AG10803 (cell line): Measurements from ENCODE around the gene CTDSP2.

ENCODE experiments used
- DNase-seq: peaks from one replicate; pipeline ENCODE4 v3.0.0; 2010; ENCODE audit warnings: low read depth
- H3K4me3 ChIP-seq: 2 replicates; pipeline ENCODE4 v1.5.1; 2011; ENCODE audit warnings: mild to moderate bottlenecking, low read length, control low read depth
- TF ChIP-seq, protein P1 (sequence below): conservative IDR thresholded peaks from 2 replicates; pipeline ENCODE4 v1.5.1; 2011; ENCODE audit warnings: mild to moderate bottlenecking, low read length, control low read depth, inconsistent platforms

CTDSP2 gene

GRCh38 chr12:57800965-57801364 lies 45.6 kb downstream of the CTDSP2 start:
- H3K4me3 ChIP-seq: no peak overlapping the region
- TF ChIP-seq, protein P1, sequence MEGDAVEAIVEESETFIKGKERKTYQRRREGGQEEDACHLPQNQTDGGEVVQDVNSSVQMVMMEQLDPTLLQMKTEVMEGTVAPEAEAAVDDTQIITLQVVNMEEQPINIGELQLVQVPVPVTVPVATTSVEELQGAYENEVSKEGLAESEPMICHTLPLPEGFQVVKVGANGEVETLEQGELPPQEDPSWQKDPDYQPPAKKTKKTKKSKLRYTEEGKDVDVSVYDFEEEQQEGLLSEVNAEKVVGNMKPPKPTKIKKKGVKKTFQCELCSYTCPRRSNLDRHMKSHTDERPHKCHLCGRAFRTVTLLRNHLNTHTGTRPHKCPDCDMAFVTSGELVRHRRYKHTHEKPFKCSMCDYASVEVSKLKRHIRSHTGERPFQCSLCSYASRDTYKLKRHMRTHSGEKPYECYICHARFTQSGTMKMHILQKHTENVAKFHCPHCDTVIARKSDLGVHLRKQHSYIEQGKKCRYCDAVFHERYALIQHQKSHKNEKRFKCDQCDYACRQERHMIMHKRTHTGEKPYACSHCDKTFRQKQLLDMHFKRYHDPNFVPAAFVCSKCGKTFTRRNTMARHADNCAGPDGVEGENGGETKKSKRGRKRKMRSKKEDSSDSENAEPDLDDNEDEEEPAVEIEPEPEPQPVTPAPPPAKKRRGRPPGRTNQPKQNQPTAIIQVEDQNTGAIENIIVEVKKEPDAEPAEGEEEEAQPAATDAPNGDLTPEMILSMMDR: no peak
- DNase-seq: no peak

DNA sequence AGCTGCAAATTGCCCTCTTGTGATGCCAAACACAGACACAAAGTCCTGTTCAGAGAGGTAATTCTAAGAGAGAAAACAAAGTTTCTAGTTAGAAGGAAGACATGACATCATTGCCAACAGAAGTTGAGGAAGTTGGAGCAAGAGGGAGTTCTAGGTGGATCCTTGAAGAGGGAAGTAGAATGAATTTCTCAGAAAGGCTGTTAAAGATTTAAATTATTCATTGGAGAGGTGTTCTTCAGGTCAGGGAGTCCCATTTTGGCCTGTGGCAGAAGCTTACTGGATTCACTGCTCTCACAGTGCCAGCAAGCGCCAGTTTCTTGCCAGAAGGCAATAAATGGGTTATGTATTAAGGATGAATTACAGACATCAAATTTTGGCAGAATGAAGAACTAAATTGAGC lies 48.6 kb downstream of the CTDSP2 start:
- H3K4me3 ChIP-seq: no peak overlapping the region
- DNase-seq: no peak
- TF ChIP-seq, protein P1: no peak

DNA sequence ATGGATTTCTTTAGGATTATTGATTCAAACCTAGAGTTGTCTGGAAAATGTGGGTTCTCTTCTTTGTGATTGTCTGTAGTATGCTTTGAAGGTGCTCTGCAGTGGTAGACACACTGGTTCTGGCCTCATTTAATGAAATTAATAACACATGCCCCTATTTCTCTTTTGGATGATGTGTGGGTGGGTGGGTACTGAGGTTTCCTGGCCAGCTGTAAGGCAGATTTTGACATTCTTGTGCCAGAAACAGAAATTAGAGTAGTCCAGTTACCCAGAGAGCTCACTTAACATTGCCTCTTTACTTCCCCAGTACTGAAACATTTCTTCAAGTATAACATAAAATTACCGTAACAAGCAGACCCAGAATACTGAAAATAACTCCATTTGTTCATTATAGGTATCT lies 49.5 kb downstream of the CTDSP2 start:
- TF ChIP-seq, protein P1: no peak
- peak; percentile 53 for DNase-seq

GRCh38 chr12:57795354-57795753 lies 51.2 kb downstream of the CTDSP2 start:
- no peak for DNase-seq
- TF ChIP-seq, protein P1: no peak
- no peak overlapping the region for H3K4me3 ChIP-seq

More for the DNA sequence above, 49.5 kb downstream of the CTDSP2 start:
- H3K4me3 ChIP-seq: no peak overlapping the region

DNA sequence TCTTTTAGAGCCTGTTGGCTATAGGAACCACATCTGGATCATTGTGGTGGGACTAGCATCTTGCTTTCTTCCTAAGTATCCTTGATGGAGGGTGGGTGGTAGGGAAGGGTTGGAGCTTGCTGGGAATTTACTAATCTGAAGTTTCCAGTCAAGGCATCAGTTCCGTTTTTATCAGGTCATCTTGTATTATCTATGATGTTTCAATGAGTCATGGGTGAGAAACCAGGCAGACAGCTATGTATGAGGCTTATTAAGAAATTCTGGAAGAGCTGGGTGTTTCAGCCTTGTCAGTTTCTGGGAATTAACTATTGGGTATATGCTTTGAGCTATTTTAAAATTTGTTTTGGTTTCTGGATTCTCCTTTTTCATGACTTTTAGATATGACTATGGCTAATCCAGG lies 52.6 kb downstream of the CTDSP2 start:
- TF ChIP-seq, protein P1: no peak
- peak; percentile 79 for DNase-seq
- no peak overlapping the region for H3K4me3 ChIP-seq

GRCh38 chr12:57783861-57784260 lies 62.7 kb downstream of the CTDSP2 start:
- DNase-seq: no peak
- TF ChIP-seq, protein P1: no peak
- no peak overlapping the region for H3K4me3 ChIP-seq

DNA sequence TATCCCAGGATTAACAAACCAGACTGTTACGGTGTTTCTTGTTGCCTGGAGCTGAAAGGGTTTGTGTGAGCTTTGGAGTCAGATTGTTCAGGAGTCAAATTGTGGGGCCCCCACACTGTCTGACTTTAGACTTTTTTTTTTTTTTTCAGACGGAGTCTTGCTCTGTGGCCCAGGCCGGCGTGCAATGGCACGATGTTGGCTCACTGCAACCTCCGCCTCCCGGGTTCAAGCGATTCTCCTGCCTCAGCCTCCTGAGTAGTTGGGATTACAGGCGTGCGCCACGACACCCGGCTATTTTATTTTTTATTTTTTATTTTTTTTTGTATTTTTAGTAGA lies 63.1 kb downstream of the CTDSP2 start:
- DNase-seq: no peak
- peak overlapping the region; percentile 100 for H3K4me3 ChIP-seq
- TF ChIP-seq, protein P1: no peak
